ENCODE results near the gene PREX1. TPM values are rescaled to one million over a fixed set of nuclear protein-coding genes. Genes with fewer than 3 reads are reported as not detected.

The PREX1 gene
- polyA plus RNA-seq, 1 donor (not counting 4 experiments of a cell fraction or from before 2014, with no cell fraction given): 0.22 TPM

DNA sequence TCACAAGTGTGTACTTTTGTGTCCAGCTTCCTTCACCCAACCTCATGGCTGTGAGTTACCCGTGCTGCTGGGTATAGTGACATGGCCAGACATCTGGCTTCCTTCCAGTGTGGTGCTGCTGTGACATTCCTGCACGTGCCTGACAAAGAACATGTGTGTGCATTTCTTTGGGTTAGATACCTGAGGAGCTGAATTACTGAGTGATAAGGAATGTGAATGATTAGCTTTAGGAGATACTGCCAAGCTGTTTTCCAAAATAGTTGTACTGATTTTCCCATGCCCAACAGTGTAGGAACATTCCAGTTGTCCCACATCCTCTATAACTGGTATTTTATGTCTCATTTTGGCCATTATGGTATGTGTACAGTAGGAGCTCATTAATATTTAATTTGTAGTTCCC, 132.5 kb downstream of the PREX1 start:
- Histone ChIP-seq H3K79me2 (ENCODE audit: control insufficient read depth, insufficient read depth, low read length) (no peaks in the 10 kb centered on the region), H3K9me1 (ENCODE audit: control insufficient read depth, extremely low read depth, insufficient read depth, low read length) (no peaks in the 10 kb centered on the region), H3K4me1 (ENCODE audit: control insufficient read depth, extremely low read depth, insufficient read depth, low read length) (no peaks in the 10 kb centered on the region), H3K4me3 (ENCODE audit: control insufficient read depth in 2 of 3, extremely low read depth in 1 of 3, insufficient read depth in 2 of 3, low read depth in 1 of 3, low read length in 3 of 3) (no peak overlapping the region), H3K36me3 (ENCODE audit: control insufficient read depth in 2 of 2, extremely low read depth in 1 of 2, insufficient read depth in 2 of 2, low read length in 2 of 2) (no peaks in the 10 kb centered on the region), H2AFZ (ENCODE audit: control insufficient read depth, low read length) (no peak overlapping the region), H3K9me3 (ENCODE audit: control insufficient read depth, low read depth, low read length) (no peaks in the 10 kb centered on the region), H4K20me1 (ENCODE audit: control insufficient read depth, extremely low read depth, insufficient read depth, low read length) (no peaks in the 10 kb centered on the region), H3K9ac (ENCODE audit: control insufficient read depth, extremely low read depth, insufficient read depth, low read length) (no peak overlapping the region), H3K27ac (ENCODE audit: control insufficient read depth, insufficient read depth, low read length) (no peak overlapping the region), H3K27me3 (ENCODE audit: control insufficient read depth, extremely low read depth, insufficient read depth, low read length) (peaks cover 7% of the 10 kb centered on the region), H3K4me2 (ENCODE audit: control insufficient read depth, extremely low read depth, insufficient read depth, low read depth, low read length) (no peak overlapping the region)
- FAIRE-seq (no peak), DNase-seq (ENCODE audit: low read depth, low spot score) (no peak)
- TF ChIP-seq EZH2 (IDR thresholded peaks at IDR 0.05; ENCODE audit: low read length): no peak
- TF ChIP-seq, protein P1, sequence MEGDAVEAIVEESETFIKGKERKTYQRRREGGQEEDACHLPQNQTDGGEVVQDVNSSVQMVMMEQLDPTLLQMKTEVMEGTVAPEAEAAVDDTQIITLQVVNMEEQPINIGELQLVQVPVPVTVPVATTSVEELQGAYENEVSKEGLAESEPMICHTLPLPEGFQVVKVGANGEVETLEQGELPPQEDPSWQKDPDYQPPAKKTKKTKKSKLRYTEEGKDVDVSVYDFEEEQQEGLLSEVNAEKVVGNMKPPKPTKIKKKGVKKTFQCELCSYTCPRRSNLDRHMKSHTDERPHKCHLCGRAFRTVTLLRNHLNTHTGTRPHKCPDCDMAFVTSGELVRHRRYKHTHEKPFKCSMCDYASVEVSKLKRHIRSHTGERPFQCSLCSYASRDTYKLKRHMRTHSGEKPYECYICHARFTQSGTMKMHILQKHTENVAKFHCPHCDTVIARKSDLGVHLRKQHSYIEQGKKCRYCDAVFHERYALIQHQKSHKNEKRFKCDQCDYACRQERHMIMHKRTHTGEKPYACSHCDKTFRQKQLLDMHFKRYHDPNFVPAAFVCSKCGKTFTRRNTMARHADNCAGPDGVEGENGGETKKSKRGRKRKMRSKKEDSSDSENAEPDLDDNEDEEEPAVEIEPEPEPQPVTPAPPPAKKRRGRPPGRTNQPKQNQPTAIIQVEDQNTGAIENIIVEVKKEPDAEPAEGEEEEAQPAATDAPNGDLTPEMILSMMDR (optimal IDR thresholded peaks at IDR 0.05 in 1 of 3, IDR thresholded peaks at IDR 0.05 in 1 of 3, conservative IDR thresholded peaks at IDR 0.05 in 1 of 3; ENCODE audit: extremely low read depth in 1 of 3, insufficient read depth in 2 of 3, low read length in 3 of 3): no peak
- dilution Hi-C loops (cut with MboI; ENCODE audit: extremely low pct_ligation_motif_present, low sequenced_read_pairs): no loop called here

DNA sequence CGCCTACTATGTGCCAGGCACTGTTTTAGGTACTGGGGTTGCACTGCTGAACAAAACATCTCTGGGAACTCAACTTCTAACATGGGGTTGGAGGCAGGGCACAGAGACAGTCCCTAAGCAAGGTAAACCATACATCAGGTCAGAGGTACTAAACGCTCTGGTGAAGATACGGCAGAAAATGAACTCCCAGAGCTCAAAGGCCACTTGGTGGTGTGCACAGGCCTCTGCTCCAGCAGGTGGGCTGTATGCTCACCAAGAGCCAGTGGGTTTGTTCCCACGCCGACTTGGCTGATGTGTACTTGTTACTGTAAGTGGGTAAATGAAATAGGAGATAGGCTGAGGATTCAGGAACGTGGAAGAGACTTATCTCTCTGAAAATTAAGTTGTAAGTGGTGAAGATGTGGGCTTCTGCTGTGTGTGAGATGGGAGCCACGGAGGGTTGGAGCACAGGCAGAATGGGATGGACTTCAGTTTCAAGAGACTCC, 133.4 kb downstream of the PREX1 start:
- Histone ChIP-seq H3K4me1 (ENCODE audit: control insufficient read depth, extremely low read depth, insufficient read depth, low read length) (no peaks in the 10 kb centered on the region), H3K4me3 (ENCODE audit: control insufficient read depth in 2 of 3, extremely low read depth in 1 of 3, insufficient read depth in 2 of 3, low read depth in 1 of 3, low read length in 3 of 3) (no peak overlapping the region), H4K20me1 (ENCODE audit: control insufficient read depth, extremely low read depth, insufficient read depth, low read length) (no peaks in the 10 kb centered on the region), H2AFZ (ENCODE audit: control insufficient read depth, low read length) (no peak overlapping the region), H3K36me3 (ENCODE audit: control insufficient read depth in 2 of 2, extremely low read depth in 1 of 2, insufficient read depth in 2 of 2, low read length in 2 of 2) (no peaks in the 10 kb centered on the region), H3K27ac (ENCODE audit: control insufficient read depth, insufficient read depth, low read length) (no peak overlapping the region), H3K9ac (ENCODE audit: control insufficient read depth, extremely low read depth, insufficient read depth, low read length) (no peak overlapping the region), H3K9me3 (ENCODE audit: control insufficient read depth, low read depth, low read length) (no peaks in the 10 kb centered on the region), H3K27me3 (ENCODE audit: control insufficient read depth, extremely low read depth, insufficient read depth, low read length) (peaks cover 9% of the 10 kb centered on the region), H3K9me1 (ENCODE audit: control insufficient read depth, extremely low read depth, insufficient read depth, low read length) (no peaks in the 10 kb centered on the region), H3K79me2 (ENCODE audit: control insufficient read depth, insufficient read depth, low read length) (no peaks in the 10 kb centered on the region), H3K4me2 (ENCODE audit: control insufficient read depth, extremely low read depth, insufficient read depth, low read depth, low read length) (no peak overlapping the region)
- no peak for TF ChIP-seq EZH2 (IDR thresholded peaks at IDR 0.05; ENCODE audit: low read length)
- TF ChIP-seq, protein P1 (optimal IDR thresholded peaks at IDR 0.05 in 1 of 3, IDR thresholded peaks at IDR 0.05 in 1 of 3, conservative IDR thresholded peaks at IDR 0.05 in 1 of 3; ENCODE audit: extremely low read depth in 1 of 3, insufficient read depth in 2 of 3, low read length in 3 of 3): no peak
- no peak for DNase-seq (ENCODE audit: low read depth, low spot score)
- dilution Hi-C loops (cut with MboI; ENCODE audit: extremely low pct_ligation_motif_present, low sequenced_read_pairs): no loop called here
- FAIRE-seq: no peak
